Astrocyte of the spinal cord (primary cell): ENCODE data around the gene PRKG1.

Experiments
- DNase-seq: peaks from one replicate; pipeline ENCODE4 v3.0.0; 2011; ENCODE audit warnings: low read depth, low spot score
- H3K4me3 ChIP-seq: 2 replicates; pipeline ENCODE4 v1.5.1; 2011; ENCODE audit warnings: low read depth, mild to moderate bottlenecking, low read length, moderate library complexity
- CTCF ChIP-seq: IDR thresholded peaks from 2 replicates; pipeline ENCODE4 v1.5.1; 2012; ENCODE audit warnings: low read depth, mild to moderate bottlenecking, low read length, inconsistent platforms
- in situ Hi-C: cut with HindIII; loops from 2 replicates; pipeline ENCODE4 v1.10.0; 2017; ENCODE audit warnings: low sequenced_read_pairs

PRKG1 gene

GRCh38 chr10:51620131-51620530, 545.8 kb downstream of the PRKG1 start:
- H3K4me3 ChIP-seq = no peak overlapping the region
- no peak for TF ChIP-seq CTCF
- in situ Hi-C loops = no loop called here
- DNase-seq = no peak

GRCh38 chr10:51624013-51624412, 549.7 kb downstream of the PRKG1 start:
- TF ChIP-seq CTCF = no peak

GRCh38 chr10:51629934-51630639, 555.8 kb downstream of the PRKG1 start:
- H3K4me3 ChIP-seq = no peak overlapping the region
- in situ Hi-C loops = no loop called here
- DNase-seq = no peak
- TF ChIP-seq CTCF = no peak

More at GRCh38 chr10:51624013-51624412, 549.7 kb downstream of the PRKG1 start:
- DNase-seq = no peak
- in situ Hi-C loops = no loop called here
- H3K4me3 ChIP-seq = no peak overlapping the region

- TF ChIP-seq CTCF = no peak
- H3K4me3 ChIP-seq = no peak overlapping the region
- in situ Hi-C loops = no loop called here
- no peak for DNase-seq
Observed at GRCh38 chr10:51630640-51631005, 556.3 kb downstream of the PRKG1 start.

- no peak for TF ChIP-seq CTCF
- no peak overlapping the region for H3K4me3 ChIP-seq
- no peak for DNase-seq
- in situ Hi-C loops = no loop called here
Observed at GRCh38 chr10:51635436-51635835, 561.1 kb downstream of the PRKG1 start.

- no peak for DNase-seq
- in situ Hi-C loops = no loop called here
- no peak overlapping the region for H3K4me3 ChIP-seq
- no peak for TF ChIP-seq CTCF
Observed at GRCh38 chr10:51638211-51638610, 563.9 kb downstream of the PRKG1 start.
